HS-5 (cell line): Measurements from ENCODE around the gene CACNA1C.

ENCODE experiments used
- DNase-seq: peaks from one replicate; pipeline ENCODE4 v3.0.0-alpha.2; 2012; ENCODE audit warnings: low read depth

Gene CACNA1C

GRCh38 chr12:2256915-2257314, 204.1 kb downstream of the CACNA1C start:
- DNase-seq, result no peak

GRCh38 chr12:2258025-2258424, 205.2 kb downstream of the CACNA1C start:
- no peak for DNase-seq

GRCh38 chr12:2259369-2259768, 206.6 kb downstream of the CACNA1C start:
- DNase-seq, result no peak

- DNase-seq, result no peak
These were observed 207.7 kb downstream of the CACNA1C start for GRCh38 chr12:2260441-2260840.

- DNase-seq, result no peak
These were observed 208.9 kb downstream of the CACNA1C start for GRCh38 chr12:2261708-2262107.

- no peak for DNase-seq
These were observed 209.7 kb downstream of the CACNA1C start for GRCh38 chr12:2262449-2262848.

- DNase-seq, result no peak
These were observed 211.1 kb downstream of the CACNA1C start for GRCh38 chr12:2263901-2264300.

GRCh38 chr12:2264651-2265232, 212.0 kb downstream of the CACNA1C start:
- peak; percentile 95 for DNase-seq

- no peak for DNase-seq
These were observed 212.8 kb downstream of the CACNA1C start for GRCh38 chr12:2265461-2266167.

- DNase-seq, result no peak
These were observed 214.2 kb downstream of the CACNA1C start for GRCh38 chr12:2266666-2267620.

GRCh38 chr12:2267703-2268470, 215.1 kb downstream of the CACNA1C start:
- peak; percentile 73 for DNase-seq

GRCh38 chr12:2268471-2269286, 215.9 kb downstream of the CACNA1C start:
- peak; percentile 93 for DNase-seq

- no peak for DNase-seq
These were observed 218.1 kb downstream of the CACNA1C start for GRCh38 chr12:2270846-2271245.

GRCh38 chr12:2271961-2272360, 219.2 kb downstream of the CACNA1C start:
- no peak for DNase-seq

GRCh38 chr12:2273288-2273687, 220.5 kb downstream of the CACNA1C start:
- no peak for DNase-seq

GRCh38 chr12:2273751-2274150, 221.0 kb downstream of the CACNA1C start:
- no peak for DNase-seq

GRCh38 chr12:2274733-2275132, 221.9 kb downstream of the CACNA1C start:
- no peak for DNase-seq

- DNase-seq, result no peak
These were observed 223.7 kb downstream of the CACNA1C start for GRCh38 chr12:2276288-2277033.

GRCh38 chr12:2277492-2278155, 224.8 kb downstream of the CACNA1C start:
- DNase-seq, result no peak

GRCh38 chr12:2281446-2281845, 228.7 kb downstream of the CACNA1C start:
- DNase-seq, result no peak
